CD4-positive, alpha-beta memory T cell (primary cell): ENCODE data around the gene SEC16A. TPM values are rescaled to one million over a fixed set of nuclear protein-coding genes. Genes with fewer than 3 reads are reported as not detected.

Experiments used
- CTCF ChIA-PET: fragments of 350-600 bp; sonication (Branson Sonifier 250); formaldehyde crosslinking; loops from one replicate; lab custom pipeline; 2021; ENCODE audit warnings: inconsistent platforms; ENCODE audit not compliant: partially characterized antibody; lab: Charles Lee
- POLR2A ChIA-PET: fragments of 350-600 bp; sonication (Branson Sonifier 250); formaldehyde crosslinking; loops from one replicate; lab custom pipeline; 2021; ENCODE audit not compliant: partially characterized antibody; lab: Charles Lee
- DNase-seq, 5 donors: peaks; one replicate each; pipeline versions ENCODE4 v3.0.0 to v3.0.0-alpha.2; 2020 to 2022; ENCODE audit warnings: mixed read lengths in 1 of 5
- H3K27ac ChIP-seq: one replicate; pipeline ENCODE4 v1.7.0; 2013; ENCODE audit warnings: low read depth, low read length
- H3K27me3 ChIP-seq: 2 replicates; pipeline ENCODE4 v1.7.0; 2013; ENCODE audit warnings: mild to moderate bottlenecking, low read length, moderate library complexity; ENCODE audit not compliant: insufficient read depth
- H3K36me3 ChIP-seq: 2 replicates; pipeline ENCODE4 v1.7.0; 2013; ENCODE audit warnings: mild to moderate bottlenecking, low read length, moderate library complexity; ENCODE audit not compliant: insufficient read depth
- H3K4me1 ChIP-seq: 2 replicates; pipeline ENCODE4 v1.7.0; 2013; ENCODE audit warnings: mild to moderate bottlenecking, low read length, moderate library complexity; ENCODE audit not compliant: insufficient read depth
- H3K4me3 ChIP-seq, 2 donors: one replicate each; pipeline ENCODE4 v1.7.0; 2013; ENCODE audit warnings: low read length in 2 of 2, mild to moderate bottlenecking in 1 of 2
- H3K9me3 ChIP-seq, 2 donors: one replicate each; pipeline ENCODE4 v1.7.0; 2013; ENCODE audit warnings: low read length in 2 of 2, control low read depth in 1 of 2; ENCODE audit not compliant: control insufficient read depth in 1 of 2
- H3K27ac Mint-ChIP-seq, 7 donors: one replicate each; pipeline ENCODE4 v1.8.0; 2020 to 2021; ENCODE audit warnings: mixed read lengths in 7 of 7, mild to moderate bottlenecking in 6 of 7, inconsistent platforms in 3 of 7, moderate library complexity in 3 of 7
- H3K27me3 Mint-ChIP-seq, 2 donors: one replicate each; pipeline ENCODE4 v1.8.0; 2020 to 2021; ENCODE audit warnings: mixed read lengths in 2 of 2
- H3K36me3 Mint-ChIP-seq, 2 donors: one replicate each; pipeline ENCODE4 v1.8.0; 2020 to 2021; ENCODE audit warnings: mixed read lengths in 2 of 2, inconsistent platforms in 1 of 2, mild to moderate bottlenecking in 1 of 2
- H3K4me1 Mint-ChIP-seq, 4 donors: one replicate each; pipeline ENCODE4 v1.8.0; 2020 to 2021; ENCODE audit warnings: mixed read lengths in 4 of 4, mild to moderate bottlenecking in 1 of 4
- H3K4me3 Mint-ChIP-seq, 8 donors: one replicate each; pipeline ENCODE4 v1.8.0; 2020 to 2021; ENCODE audit warnings: mixed read lengths in 8 of 8, mild to moderate bottlenecking in 7 of 8, moderate library complexity in 6 of 8, inconsistent platforms in 3 of 8
- H3K9me3 Mint-ChIP-seq, 8 donors: one replicate each; pipeline ENCODE4 v1.8.0; 2020 to 2021; ENCODE audit warnings: mixed read lengths in 8 of 8, mild to moderate bottlenecking in 5 of 8, inconsistent platforms in 3 of 8, moderate library complexity in 1 of 8
- intact Hi-C: fragments of 100-400 bp; cut with micrococcal nuclease; formaldehyde crosslinking; loops from one replicate; pipeline ENCODE4 v1.15.1; 2023
- polyA plus RNA-seq, 2 donors: library from polyadenylated mRNA; unstranded; fragments of 300-500 nt; fragmentation: Illumina TruSeq; gene quantifications; one replicate each; pipeline ENCODE4 v1.2.3, GENCODE V29; 2021
- total RNA-seq, 2 experiments: library from RNA; stranded (reverse); gene quantifications; one replicate each; pipeline ENCODE4 v1.2.3, GENCODE V29; 2021

SEC16A gene
- total and polyA plus RNA-seq, 4 experiments from 2014 or later = 6.6 to 87.7 (median 61.1) TPM

DNA sequence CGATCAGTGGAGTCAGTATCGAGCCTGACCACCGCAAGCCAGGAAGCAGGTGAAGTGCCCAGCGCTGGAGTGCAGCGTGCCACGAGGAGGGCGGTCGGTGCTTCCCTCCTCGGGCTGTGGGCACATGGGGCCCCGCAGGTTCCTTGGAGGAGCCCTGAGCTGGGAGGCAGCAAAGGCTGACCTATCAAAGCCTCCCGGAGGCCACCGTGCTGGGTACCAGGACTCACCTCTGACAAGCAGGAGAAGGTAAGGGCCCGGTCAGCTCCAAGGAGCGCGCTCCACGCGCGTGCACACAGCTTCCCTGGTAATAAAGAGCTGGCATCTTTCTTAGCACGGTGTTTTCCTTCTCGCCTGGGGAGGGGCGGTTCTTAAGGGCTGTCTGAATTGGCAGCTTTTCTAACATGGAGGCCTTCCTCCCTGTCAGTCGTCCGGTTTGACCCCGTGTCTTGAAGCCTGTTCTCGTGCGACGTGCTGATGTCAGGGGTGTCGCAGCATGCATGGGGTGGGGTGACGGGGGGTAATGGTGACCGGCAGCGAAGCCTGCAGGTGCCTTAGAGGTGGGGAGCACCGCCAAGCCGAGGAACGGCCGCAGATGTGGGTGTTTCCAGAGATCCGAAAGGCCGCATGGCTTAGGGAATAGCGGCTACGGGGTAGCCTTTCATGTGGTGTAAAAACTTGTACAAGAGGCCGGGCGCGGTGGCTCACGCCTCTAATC is 59.3 kb downstream of the SEC16A start:
- Mint-ChIP-seq H3K27ac (no peak overlapping the region), H3K9me3 (no peaks in the 10 kb centered on the region), H3K4me1 (no peaks in the 10 kb centered on the region), H3K4me3 (no peak overlapping the region), H3K36me3 (peaks cover 10 to 57% of the 10 kb centered on the region in 2 donors), H3K27me3 (no peaks in the 10 kb centered on the region)
- no peak for DNase-seq
- CTCF ChIA-PET = no interaction called here
- POLR2A ChIA-PET = interaction anchor here (1.1 kb wide), 1 partner anchor 60 kb away, joined by 3 read pairs; the partner anchor contains the start of gene DNLZ
- H3K4me1 ChIP-seq = no peaks in the 10 kb centered on the region
- no peaks in the 10 kb centered on the region for H3K9me3 ChIP-seq
- intact Hi-C loops = no loop called here
- peaks cover 35% of the 10 kb centered on the region for H3K36me3 ChIP-seq
- no peaks in the 10 kb centered on the region for H3K27me3 ChIP-seq
- no peak overlapping the region for H3K4me3 ChIP-seq
- H3K27ac ChIP-seq = no peak overlapping the region

DNA sequence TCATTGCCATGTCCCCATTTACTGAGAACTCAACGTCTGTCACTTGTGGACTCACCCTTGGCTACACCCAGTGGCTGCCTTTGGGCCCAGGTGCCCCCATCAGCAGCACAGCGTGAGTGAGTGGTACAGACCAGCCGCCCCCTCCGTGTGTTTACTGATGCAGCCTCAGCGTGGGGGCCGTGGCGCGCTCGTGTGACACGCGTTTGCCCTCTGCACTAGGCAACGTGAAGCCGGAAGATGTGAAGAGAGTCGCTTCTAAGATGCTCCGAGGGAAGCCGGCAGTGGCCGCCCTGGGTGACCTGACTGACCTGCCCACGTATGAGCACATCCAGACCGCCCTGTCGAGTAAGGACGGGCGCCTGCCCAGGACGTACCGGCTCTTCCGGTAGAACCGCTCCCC is 60.0 kb downstream of the SEC16A start:
- H3K9me3 ChIP-seq = no peaks in the 10 kb centered on the region
- DNase-seq = no peak
- intact Hi-C loops = no loop called here
- H3K4me1 ChIP-seq = no peaks in the 10 kb centered on the region
- no peak overlapping the region for H3K4me3 ChIP-seq
- POLR2A ChIA-PET = no interaction called here
- Mint-ChIP-seq H3K36me3 (peaks cover 12 to 61% of the 10 kb centered on the region in 2 donors), H3K27me3 (no peaks in the 10 kb centered on the region), H3K4me3 (no peak overlapping the region), H3K4me1 (no peaks in the 10 kb centered on the region), H3K27ac (no peak overlapping the region), H3K9me3 (no peaks in the 10 kb centered on the region)
- no peaks in the 10 kb centered on the region for H3K27me3 ChIP-seq
- CTCF ChIA-PET = no interaction called here
- peaks cover 42% of the 10 kb centered on the region for H3K36me3 ChIP-seq
- H3K27ac ChIP-seq = no peak overlapping the region

DNA sequence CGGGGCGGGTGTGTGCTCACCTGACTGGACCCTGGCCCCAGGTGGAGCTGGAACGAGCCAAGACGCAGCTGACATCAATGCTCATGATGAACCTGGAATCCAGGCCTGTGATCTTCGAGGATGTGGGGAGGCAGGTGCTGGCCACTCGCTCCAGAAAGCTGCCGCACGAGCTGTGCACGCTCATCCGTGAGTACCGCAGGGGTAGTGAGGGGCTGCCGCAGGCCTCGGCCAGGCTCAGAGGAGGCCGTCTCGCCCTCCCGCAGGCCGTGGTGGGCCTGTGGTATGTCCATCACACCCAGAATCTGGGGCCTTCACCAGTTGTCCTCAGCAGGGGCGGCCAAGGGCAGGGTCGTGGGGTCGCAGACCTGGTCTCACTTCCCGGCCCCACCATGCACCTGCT is 61.0 kb downstream of the SEC16A start:
- peaks cover 17 to 68% of the 10 kb centered on the region in 2 donors for H3K36me3 Mint-ChIP-seq

GRCh38 chr9:136419092-136419420 is 63.8 kb downstream of the SEC16A start:
- no peaks in the 10 kb centered on the region for H3K9me3 ChIP-seq
- H3K4me3 ChIP-seq = no peak overlapping the region
- Mint-ChIP-seq H3K4me3 (no peak overlapping the region), H3K27me3 (no peaks in the 10 kb centered on the region), H3K27ac (no peak overlapping the region), H3K9me3 (no peaks in the 10 kb centered on the region), H3K4me1 (no peaks in the 10 kb centered on the region), H3K36me3 (peaks cover 31 to 69% of the 10 kb centered on the region in 2 donors)
- intact Hi-C loops = no loop called here
- CTCF ChIA-PET = no interaction called here
- no peak for DNase-seq
- H3K27ac ChIP-seq = no peak overlapping the region
- POLR2A ChIA-PET = interaction anchor here (1.5 kb wide), 1 partner anchor 10 kb away, joined by 5 read pairs; no protein-coding TSS in a partner anchor
- H3K4me1 ChIP-seq = no peaks in the 10 kb centered on the region
- no peaks in the 10 kb centered on the region for H3K27me3 ChIP-seq
- peaks cover 73% of the 10 kb centered on the region for H3K36me3 ChIP-seq

More for the DNA sequence above, 61.0 kb downstream of the SEC16A start:
- DNase-seq = no peak
- no peaks in the 10 kb centered on the region for H3K4me1 ChIP-seq
- H3K4me3 ChIP-seq = no peak overlapping the region
- no peaks in the 10 kb centered on the region for H3K4me1 Mint-ChIP-seq
- ChIA-PET CTCF (no interaction called here), POLR2A (no interaction called here)
- no peak overlapping the region for H3K27ac ChIP-seq
- H3K27me3 Mint-ChIP-seq = no peaks in the 10 kb centered on the region
- no peaks in the 10 kb centered on the region for H3K9me3 ChIP-seq
- H3K9me3 Mint-ChIP-seq = no peaks in the 10 kb centered on the region
- no peak overlapping the region for H3K27ac Mint-ChIP-seq
- no peaks in the 10 kb centered on the region for H3K27me3 ChIP-seq
- intact Hi-C loops = no loop called here
- H3K36me3 ChIP-seq = peaks cover 53% of the 10 kb centered on the region
- no peak overlapping the region for H3K4me3 Mint-ChIP-seq

- Mint-ChIP-seq H3K4me1 (peaks cover 0 to 6% (median under 1%) of the 10 kb centered on the region in 4 donors), H3K27me3 (no peaks in the 10 kb centered on the region), H3K36me3 (peaks cover 37 to 68% of the 10 kb centered on the region in 2 donors), H3K27ac (no peak overlapping the region), H3K9me3 (no peaks in the 10 kb centered on the region), H3K4me3 (no peak overlapping the region)
- Histone ChIP-seq H3K27me3 (no peaks in the 10 kb centered on the region), H3K4me1 (no peaks in the 10 kb centered on the region), H3K27ac (no peak overlapping the region), H3K36me3 (peaks cover 75% of the 10 kb centered on the region), H3K9me3 (no peaks in the 10 kb centered on the region), H3K4me3 (no peak overlapping the region)
- intact Hi-C loops = no loop called here
- ChIA-PET POLR2A (interaction anchor here (1.3 to 1.5 kb wide), 2 partner anchors 9 to 15 kb away, joined by 3 to 5 read pairs; no protein-coding TSS in a partner anchor), CTCF (interaction anchor here (0.8 kb wide), 1 partner anchor 18 kb away, joined by 3 read pairs; no protein-coding TSS in a partner anchor)
- no peak for DNase-seq
These were observed 64.4 kb downstream of the SEC16A start for GRCh38 chr9:136418182-136419091.

GRCh38 chr9:136416914-136417313 is 65.9 kb downstream of the SEC16A start:
- intact Hi-C loops = no loop called here
- POLR2A ChIA-PET = interaction anchor here (1.3 kb wide), 1 partner anchor 13 kb away, joined by 3 read pairs; no protein-coding TSS in a partner anchor

DNA sequence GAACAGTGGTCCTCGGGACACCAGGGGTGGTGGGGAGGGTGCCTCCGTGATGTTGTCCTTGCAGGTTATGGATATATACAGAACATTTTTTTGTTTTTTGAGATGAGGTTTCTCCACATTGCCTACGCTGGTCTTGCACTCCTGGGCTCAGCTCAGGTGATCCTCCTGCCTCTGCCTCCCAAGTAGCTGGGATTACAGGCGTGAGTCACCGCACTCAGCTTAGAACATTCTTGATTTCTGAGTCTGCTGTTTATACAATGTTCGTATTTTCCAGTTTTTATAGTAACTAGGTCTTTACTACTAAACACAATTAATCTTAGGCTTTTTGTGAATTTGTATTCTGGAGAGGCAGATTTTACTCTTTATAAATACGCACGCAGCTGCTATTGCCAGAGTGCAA is 66.4 kb downstream of the SEC16A start:
- Mint-ChIP-seq H3K9me3 (no peaks in the 10 kb centered on the region), H3K27ac (peak overlapping the region in 1 of 7 donors; percentile 22), H3K36me3 (peaks cover 37 to 71% of the 10 kb centered on the region in 2 donors), H3K4me1 (peaks cover 6 to 16% (median 11%) of the 10 kb centered on the region in 4 donors), H3K27me3 (no peaks in the 10 kb centered on the region), H3K4me3 (no peak overlapping the region)
- Histone ChIP-seq H3K36me3 (peaks cover 65% of the 10 kb centered on the region), H3K4me1 (peaks cover 8% of the 10 kb centered on the region), H3K27me3 (no peaks in the 10 kb centered on the region), H3K27ac (no peak overlapping the region), H3K9me3 (no peaks in the 10 kb centered on the region), H3K4me3 (no peak overlapping the region)
- ChIA-PET POLR2A (no interaction called here), CTCF (no interaction called here)
- intact Hi-C loops = no loop called here
- no peak for DNase-seq

More at GRCh38 chr9:136416914-136417313, 65.9 kb downstream of the SEC16A start:
- Histone ChIP-seq H3K9me3 (no peaks in the 10 kb centered on the region), H3K4me3 (no peak overlapping the region), H3K4me1 (peaks cover 3% of the 10 kb centered on the region), H3K36me3 (peaks cover 68% of the 10 kb centered on the region), H3K27ac (no peak overlapping the region), H3K27me3 (no peaks in the 10 kb centered on the region)
- Mint-ChIP-seq H3K9me3 (no peaks in the 10 kb centered on the region), H3K4me3 (no peak overlapping the region), H3K36me3 (peaks cover 37 to 70% of the 10 kb centered on the region in 2 donors), H3K4me1 (peaks cover 2 to 11% (median 8%) of the 10 kb centered on the region in 4 donors), H3K27ac (no peak overlapping the region), H3K27me3 (no peaks in the 10 kb centered on the region)
- no peak for DNase-seq
- CTCF ChIA-PET = no interaction called here
